IPS-18a (cell line): ENCODE measurements around the gene HAPSTR1.

Source experiments
- H3K27ac ChIP-seq: one replicate; pipeline ENCODE4 v1.5.1; 2013; ENCODE audit warnings: low read length
- H3K27me3 ChIP-seq: one replicate; pipeline ENCODE4 v1.6.1; 2013; ENCODE audit warnings: mild to moderate bottlenecking, low read length; ENCODE audit not compliant: control insufficient read depth, insufficient read depth
- H3K36me3 ChIP-seq: one replicate; pipeline ENCODE4 v1.6.1; 2013; ENCODE audit warnings: low read depth, low read length; ENCODE audit not compliant: control insufficient read depth
- H3K4me1 ChIP-seq: one replicate; pipeline ENCODE4 v1.6.1; 2013; ENCODE audit warnings: low read depth, low read length; ENCODE audit not compliant: control insufficient read depth
- H3K4me3 ChIP-seq: one replicate; pipeline ENCODE4 v1.5.1; 2013; ENCODE audit warnings: low read length
- H3K9ac ChIP-seq: one replicate; pipeline ENCODE4 v1.6.1; 2013; ENCODE audit warnings: mild to moderate bottlenecking, low read length, moderate library complexity
- H3K9me3 ChIP-seq: one replicate; pipeline ENCODE4 v1.6.1; 2013; ENCODE audit warnings: low read depth, low read length; ENCODE audit not compliant: control insufficient read depth

Gene HAPSTR1

GRCh38 chr16:9114112-9114511, 22.7 kb downstream of the HAPSTR1 start:
- H3K27ac ChIP-seq: no peak overlapping the region
- no peaks in the 10 kb centered on the region for H3K27me3 ChIP-seq
- H3K4me3 ChIP-seq: no peak overlapping the region
- no peak overlapping the region for H3K9ac ChIP-seq
- H3K9me3 ChIP-seq: no peaks in the 10 kb centered on the region
- H3K36me3 ChIP-seq: peaks cover 38% of the 10 kb centered on the region
- peaks cover 24% of the 10 kb centered on the region for H3K4me1 ChIP-seq

DNA sequence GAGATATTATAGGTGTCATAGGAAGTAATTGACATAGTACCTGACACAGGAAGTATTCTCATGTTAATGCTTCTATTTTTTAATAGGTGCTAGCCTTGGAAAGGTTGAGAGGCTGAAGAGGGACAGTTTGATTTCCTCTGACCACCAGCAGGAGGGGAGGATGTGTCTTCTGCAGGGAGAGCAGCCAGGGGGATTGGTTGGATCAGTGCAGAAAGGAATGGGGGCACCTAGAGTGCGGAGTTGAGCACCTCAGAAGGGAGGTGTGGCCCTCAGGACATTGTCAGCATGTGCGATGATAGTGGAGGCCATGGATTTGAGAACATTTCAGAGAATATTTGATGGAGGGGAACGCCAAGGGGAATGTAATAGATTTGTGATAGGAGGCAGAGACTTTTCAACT, 23.4 kb downstream of the HAPSTR1 start:
- Histone ChIP-seq H3K4me1 (peaks cover 17% of the 10 kb centered on the region), H3K27ac (no peak overlapping the region), H3K9me3 (no peaks in the 10 kb centered on the region), H3K4me3 (no peak overlapping the region), H3K9ac (no peak overlapping the region), H3K27me3 (no peaks in the 10 kb centered on the region), H3K36me3 (peaks cover 35% of the 10 kb centered on the region)

- Histone ChIP-seq H3K4me1 (peaks cover 12% of the 10 kb centered on the region), H3K9me3 (no peaks in the 10 kb centered on the region), H3K27ac (no peak overlapping the region), H3K27me3 (no peaks in the 10 kb centered on the region), H3K9ac (no peak overlapping the region), H3K36me3 (peaks cover 32% of the 10 kb centered on the region), H3K4me3 (no peak overlapping the region)
Measured at GRCh38 chr16:9115277-9115676, 23.8 kb downstream of the HAPSTR1 start.

DNA sequence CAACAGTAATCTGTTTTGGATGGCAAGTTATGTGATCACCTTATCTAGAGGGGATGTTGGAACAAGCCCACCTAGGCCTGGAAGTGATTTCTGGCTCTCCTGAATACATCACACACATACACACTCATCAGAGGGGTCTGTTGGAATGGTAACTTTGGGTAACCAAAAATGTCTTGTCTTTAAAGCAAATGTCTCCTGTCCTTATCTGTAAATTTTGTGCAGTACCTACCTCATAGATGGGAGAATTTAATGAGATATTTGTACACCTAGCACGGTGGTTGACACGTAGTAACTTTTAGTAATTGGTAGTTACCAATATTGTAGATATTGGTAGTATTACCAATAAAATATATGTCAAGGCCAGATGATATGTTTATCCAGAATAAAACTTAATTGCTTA, 24.7 kb downstream of the HAPSTR1 start:
- Histone ChIP-seq H3K27me3 (no peaks in the 10 kb centered on the region), H3K4me3 (no peak overlapping the region), H3K36me3 (peaks cover 30% of the 10 kb centered on the region), H3K9ac (no peak overlapping the region), H3K9me3 (no peaks in the 10 kb centered on the region), H3K27ac (no peak overlapping the region), H3K4me1 (peaks cover 10% of the 10 kb centered on the region)

GRCh38 chr16:9118170-9118569, 26.7 kb downstream of the HAPSTR1 start:
- Histone ChIP-seq H3K36me3 (peaks cover 30% of the 10 kb centered on the region), H3K9me3 (no peaks in the 10 kb centered on the region), H3K4me3 (no peak overlapping the region), H3K27ac (no peak overlapping the region), H3K4me1 (peaks cover 3% of the 10 kb centered on the region), H3K9ac (no peak overlapping the region), H3K27me3 (no peaks in the 10 kb centered on the region)

DNA sequence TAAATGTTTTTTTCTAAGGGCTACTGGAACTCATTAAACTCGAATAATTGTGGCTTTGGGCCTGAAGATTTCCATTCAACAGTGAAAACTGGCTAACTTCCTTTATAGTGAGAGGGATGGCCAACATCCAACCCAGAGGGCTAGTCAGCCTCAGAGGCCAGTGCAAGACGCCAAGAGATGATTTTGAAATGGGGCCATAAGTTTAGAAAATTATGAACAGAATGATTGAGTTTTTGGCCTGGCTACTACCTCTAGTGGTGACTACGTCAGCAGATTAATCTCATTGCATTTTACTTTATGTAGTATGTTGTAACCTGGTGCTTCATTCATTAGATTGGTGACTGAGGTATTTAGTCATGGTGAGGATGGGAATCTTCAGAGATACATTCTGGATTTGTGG, 28.4 kb downstream of the HAPSTR1 start:
- H3K36me3 ChIP-seq: peaks cover 30% of the 10 kb centered on the region
- peaks cover 6% of the 10 kb centered on the region for H3K4me1 ChIP-seq
- no peak overlapping the region for H3K9ac ChIP-seq
- no peak overlapping the region for H3K4me3 ChIP-seq
- no peaks in the 10 kb centered on the region for H3K9me3 ChIP-seq
- H3K27me3 ChIP-seq: no peaks in the 10 kb centered on the region
- H3K27ac ChIP-seq: no peak overlapping the region

DNA sequence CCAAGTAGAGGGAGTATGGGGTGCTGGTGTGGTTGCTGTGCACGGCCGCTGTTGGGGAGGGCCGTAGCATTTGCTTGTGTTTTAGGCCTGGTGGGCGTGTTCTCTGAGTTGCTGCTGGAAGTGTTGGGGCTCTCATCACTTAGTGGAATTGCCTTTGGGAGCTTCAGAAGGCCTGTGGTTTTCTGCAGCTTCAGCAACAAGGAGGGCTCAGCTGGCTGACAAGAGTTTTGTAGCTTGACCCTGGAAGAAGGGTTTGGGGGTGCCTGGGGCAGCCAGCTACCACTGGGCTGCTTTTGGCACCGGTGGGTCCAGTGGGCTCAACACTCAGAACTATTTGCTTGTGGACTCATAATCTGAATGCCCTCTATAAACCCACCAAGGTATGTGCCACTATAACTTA, 30.9 kb downstream of the HAPSTR1 start:
- H3K9ac ChIP-seq: no peak overlapping the region
- no peak overlapping the region for H3K4me3 ChIP-seq
- H3K36me3 ChIP-seq: peaks cover 14% of the 10 kb centered on the region
- H3K27ac ChIP-seq: no peak overlapping the region
- H3K4me1 ChIP-seq: peaks cover 10% of the 10 kb centered on the region
- no peaks in the 10 kb centered on the region for H3K9me3 ChIP-seq
- no peaks in the 10 kb centered on the region for H3K27me3 ChIP-seq

DNA sequence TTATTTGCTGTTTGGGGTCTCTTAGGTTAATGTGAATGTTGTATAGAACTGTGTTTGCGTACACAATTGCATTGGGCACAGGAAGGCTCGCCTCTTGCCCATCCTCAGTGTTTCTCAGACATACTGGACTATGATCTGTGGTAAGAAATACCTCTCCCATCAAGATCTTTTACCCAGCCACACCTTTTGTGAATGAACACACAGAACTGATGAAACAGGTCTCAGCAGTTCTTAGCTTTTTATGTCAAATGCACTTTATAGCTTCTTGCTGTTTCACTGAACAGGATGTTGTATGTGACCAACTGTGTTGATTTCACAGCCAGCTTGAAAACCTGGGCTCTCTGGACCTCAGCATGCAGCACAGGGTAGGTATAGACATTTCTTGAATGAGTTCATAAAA, 31.5 kb downstream of the HAPSTR1 start:
- H3K27me3 ChIP-seq: no peaks in the 10 kb centered on the region
- H3K9ac ChIP-seq: no peak overlapping the region
- H3K36me3 ChIP-seq: peaks cover 8% of the 10 kb centered on the region
- no peak overlapping the region for H3K27ac ChIP-seq
- H3K4me1 ChIP-seq: peaks cover 10% of the 10 kb centered on the region
- no peaks in the 10 kb centered on the region for H3K9me3 ChIP-seq
- H3K4me3 ChIP-seq: no peak overlapping the region

GRCh38 chr16:9123401-9123800, 32.0 kb downstream of the HAPSTR1 start:
- Histone ChIP-seq H3K9me3 (no peaks in the 10 kb centered on the region), H3K4me1 (peaks cover 10% of the 10 kb centered on the region), H3K27me3 (no peaks in the 10 kb centered on the region), H3K9ac (no peak overlapping the region), H3K27ac (no peak overlapping the region), H3K4me3 (no peak overlapping the region), H3K36me3 (peaks cover 5% of the 10 kb centered on the region)

DNA sequence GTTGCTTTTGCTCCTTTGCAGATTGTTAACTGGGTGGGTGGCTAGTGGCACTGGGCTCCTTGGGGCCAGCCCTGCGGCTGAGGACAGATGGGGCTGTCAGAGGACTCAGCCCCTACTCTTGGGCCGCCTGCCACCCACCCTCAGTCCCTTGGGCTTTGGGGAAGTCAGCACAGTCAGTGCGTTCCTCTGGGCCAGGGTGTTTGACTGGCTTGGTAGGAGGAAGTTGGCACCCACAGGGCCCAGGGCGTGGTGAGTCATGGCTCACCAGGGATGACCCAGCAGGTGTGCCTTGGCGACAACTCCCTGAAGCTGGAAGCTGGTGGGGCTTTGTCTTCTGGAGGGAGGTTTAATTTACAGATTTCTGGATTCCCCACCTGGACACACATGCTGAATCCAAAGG, 32.4 kb downstream of the HAPSTR1 start:
- Histone ChIP-seq H3K9me3 (no peaks in the 10 kb centered on the region), H3K27me3 (no peaks in the 10 kb centered on the region), H3K27ac (no peak overlapping the region), H3K36me3 (peaks cover 3% of the 10 kb centered on the region), H3K9ac (no peak overlapping the region), H3K4me3 (no peak overlapping the region), H3K4me1 (peaks cover 10% of the 10 kb centered on the region)

- Histone ChIP-seq H3K4me3 (no peak overlapping the region), H3K36me3 (no peaks in the 10 kb centered on the region)
Measured at GRCh38 chr16:9124444-9124843, 33.0 kb downstream of the HAPSTR1 start.

DNA sequence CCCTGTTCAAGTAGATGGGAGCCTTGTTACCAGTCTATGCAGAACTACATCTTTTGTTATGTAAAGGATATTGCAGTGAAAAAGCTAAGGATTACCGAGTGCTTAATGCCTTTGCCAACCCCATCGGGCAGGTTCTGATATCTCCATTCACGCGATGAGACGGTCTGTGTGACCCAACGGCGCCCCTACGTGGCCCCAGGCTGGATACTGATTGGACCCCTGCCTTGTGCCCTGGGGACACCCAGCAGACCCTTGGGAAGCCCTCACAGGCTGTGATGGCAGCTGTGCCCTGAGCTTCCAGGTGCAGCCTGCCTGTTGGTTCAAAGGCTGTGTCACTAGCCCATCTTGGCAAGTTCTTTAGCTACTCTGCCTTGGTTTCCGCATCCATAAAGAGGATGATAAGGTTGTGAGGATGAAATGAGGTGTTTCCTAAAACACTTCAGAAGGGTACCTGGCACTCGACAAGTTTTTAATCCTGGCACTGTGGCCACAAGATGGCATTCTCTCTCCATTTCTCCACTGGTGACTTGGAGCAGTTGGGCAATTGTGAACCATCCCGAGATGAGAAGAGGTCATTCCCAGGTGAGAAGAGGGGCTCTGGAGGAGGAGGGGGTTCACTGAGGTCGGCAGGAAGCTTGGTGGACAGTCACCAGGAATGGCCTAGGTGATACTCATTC, 33.6 kb downstream of the HAPSTR1 start:
- Histone ChIP-seq H3K36me3 (no peaks in the 10 kb centered on the region), H3K27me3 (no peaks in the 10 kb centered on the region), H3K9me3 (no peaks in the 10 kb centered on the region), H3K4me3 (no peak overlapping the region), H3K27ac (no peak overlapping the region), H3K4me1 (peaks cover 10% of the 10 kb centered on the region), H3K9ac (no peak overlapping the region)

More at GRCh38 chr16:9124444-9124843, 33.0 kb downstream of the HAPSTR1 start:
- Histone ChIP-seq H3K27me3 (no peaks in the 10 kb centered on the region), H3K9ac (no peak overlapping the region), H3K27ac (no peak overlapping the region), H3K9me3 (no peaks in the 10 kb centered on the region), H3K4me1 (peaks cover 10% of the 10 kb centered on the region)
